DND-41 (cell line): ENCODE results near the gene SGIP1.

Experiments used
- ATAC-seq: fragments of 200-7000 bp; cut with Tn5 transposase; 3 replicates; pipeline ENCODE4 v1.9.1; 2021; ENCODE audit warnings: low read depth; ENCODE audit not compliant: insufficient read depth
- DNase-seq: peaks from one replicate; pipeline ENCODE4 v3.0.0-alpha.2; 2020
- H2AFZ ChIP-seq: 2 replicates; pipeline ENCODE4 v1.6.0; 2012; ENCODE audit warnings: low read depth, low read length
- H3K27ac ChIP-seq: 2 replicates; pipeline ENCODE4 v1.5.1; 2012; ENCODE audit warnings: low read length, inconsistent platforms
- H3K27me3 ChIP-seq: fragments of 200-600 bp; sonication (generic); 2 replicates; pipeline ENCODE4 v1.6.0; 2012; ENCODE audit warnings: low read length, mild to moderate bottlenecking, inconsistent platforms; ENCODE audit not compliant: insufficient read depth, poor library complexity
- H3K36me3 ChIP-seq: 2 replicates; pipeline ENCODE4 v1.5.1; 2012; ENCODE audit warnings: low read length, inconsistent platforms; ENCODE audit not compliant: insufficient read depth
- H3K4me1 ChIP-seq: 2 replicates; pipeline ENCODE4 v1.5.1; 2012; ENCODE audit warnings: mild to moderate bottlenecking, low read length; ENCODE audit not compliant: insufficient read depth
- H3K4me2 ChIP-seq: 2 replicates; pipeline ENCODE4 v1.6.0; 2012; ENCODE audit warnings: mild to moderate bottlenecking, moderate library complexity, low read length, inconsistent platforms; ENCODE audit not compliant: insufficient read depth
- H3K4me3 ChIP-seq, 2 experiments: fragments of 200-600 bp in 1 of 2; shearing (Covaris generic) in 1 of 2; 2 replicates each; pipeline ENCODE4 v1.5.1; 2012 to 2016; ENCODE audit warnings: inconsistent platforms in 2 of 2, low read length in 2 of 2, mild to moderate bottlenecking in 2 of 2, low read depth in 1 of 2, moderate library complexity in 1 of 2
- H3K79me2 ChIP-seq: 2 replicates; pipeline ENCODE4 v1.6.0; 2012; ENCODE audit warnings: low read length, inconsistent platforms; ENCODE audit not compliant: insufficient read depth
- H3K9ac ChIP-seq: 2 replicates; pipeline ENCODE4 v1.6.0; 2012; ENCODE audit warnings: low read depth, mild to moderate bottlenecking, inconsistent platforms, low read length, moderate library complexity
- H3K9me3 ChIP-seq: 2 replicates; pipeline ENCODE4 v1.5.1; 2012; ENCODE audit warnings: low read length, moderate library complexity, mild to moderate bottlenecking, inconsistent platforms; ENCODE audit not compliant: insufficient read depth, severe bottlenecking
- H4K20me1 ChIP-seq: 2 replicates; pipeline ENCODE4 v1.6.0; 2012; ENCODE audit warnings: low read length; ENCODE audit not compliant: insufficient read depth
- EZH2 ChIP-seq: IDR thresholded peaks from 3 replicates; pipeline ENCODE4 v1.6.1; 2012; ENCODE audit warnings: borderline replicate concordance, low read depth, mild to moderate bottlenecking, moderate library complexity, low read length, inconsistent platforms; ENCODE audit not compliant: severe bottlenecking
- TF ChIP-seq, protein P1 (sequence below): IDR thresholded peaks from 2 replicates; pipeline ENCODE4 v1.5.1; 2012; ENCODE audit warnings: borderline replicate concordance, low read length, moderate library complexity, mild to moderate bottlenecking; ENCODE audit not compliant: poor library complexity, severe bottlenecking; ENCODE audit errors: extremely low read depth

Gene SGIP1

DNA sequence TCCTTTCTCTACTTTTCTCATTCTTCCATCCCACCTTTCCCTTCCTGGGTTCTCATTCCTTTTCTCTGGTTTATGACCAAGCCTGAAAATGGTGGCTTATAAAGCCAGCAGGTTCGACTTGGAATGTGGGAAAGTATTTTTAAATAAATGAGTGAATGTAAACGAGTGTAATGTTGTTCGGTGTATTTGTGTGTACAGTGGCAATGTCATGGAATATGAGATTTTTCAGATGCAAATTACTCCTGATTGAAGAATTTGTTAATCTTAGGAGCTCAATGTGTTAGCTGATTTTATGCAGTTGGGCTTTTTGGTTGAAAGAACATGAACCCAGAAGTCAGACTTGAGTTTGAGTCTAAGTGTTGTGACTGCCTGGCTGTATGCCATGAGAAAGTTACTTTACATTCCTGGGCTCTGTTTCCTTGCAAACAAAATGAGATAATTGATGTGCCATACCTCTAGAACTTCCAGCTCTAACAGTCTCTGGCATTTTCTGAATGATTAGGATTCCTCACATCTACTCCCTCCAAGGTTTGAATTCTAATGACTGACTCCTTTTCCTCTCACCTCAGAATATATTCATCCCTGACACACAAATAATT is 6.6 kb downstream of the SGIP1 start:
- no peak overlapping the region for H3K9ac ChIP-seq
- H3K4me1 ChIP-seq, result no peaks in the 10 kb centered on the region
- no peak overlapping the region for H3K27ac ChIP-seq

DNA sequence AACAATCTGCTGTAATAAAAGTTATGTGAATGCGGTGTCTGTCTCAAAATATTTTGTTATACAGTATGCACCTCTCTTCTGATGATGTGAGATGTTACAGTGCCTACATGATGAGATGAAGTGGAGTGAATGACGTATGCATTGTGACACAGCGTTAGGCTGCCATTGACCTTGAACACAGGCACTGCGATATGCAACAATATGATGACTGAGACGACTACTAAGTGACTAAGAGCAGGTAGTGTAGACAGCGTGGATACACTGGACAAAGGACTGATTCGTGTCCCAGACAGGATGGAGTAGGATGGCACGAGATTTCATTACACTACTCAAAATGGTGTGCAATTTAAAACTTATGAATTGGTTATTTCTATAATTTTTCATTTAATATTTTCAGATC is 8.4 kb downstream of the SGIP1 start:
- Histone ChIP-seq H3K27ac (no peak overlapping the region), H3K27me3 (peaks cover 2% of the 10 kb centered on the region), H3K4me3 (no peak overlapping the region), H3K9ac (no peak overlapping the region), H3K4me1 (no peaks in the 10 kb centered on the region), H3K36me3 (no peaks in the 10 kb centered on the region), H4K20me1 (no peaks in the 10 kb centered on the region), H2AFZ (no peak overlapping the region), H3K9me3 (no peaks in the 10 kb centered on the region), H3K4me2 (no peak overlapping the region), H3K79me2 (no peaks in the 10 kb centered on the region)
- no peak for DNase-seq
- TF ChIP-seq, protein P1, sequence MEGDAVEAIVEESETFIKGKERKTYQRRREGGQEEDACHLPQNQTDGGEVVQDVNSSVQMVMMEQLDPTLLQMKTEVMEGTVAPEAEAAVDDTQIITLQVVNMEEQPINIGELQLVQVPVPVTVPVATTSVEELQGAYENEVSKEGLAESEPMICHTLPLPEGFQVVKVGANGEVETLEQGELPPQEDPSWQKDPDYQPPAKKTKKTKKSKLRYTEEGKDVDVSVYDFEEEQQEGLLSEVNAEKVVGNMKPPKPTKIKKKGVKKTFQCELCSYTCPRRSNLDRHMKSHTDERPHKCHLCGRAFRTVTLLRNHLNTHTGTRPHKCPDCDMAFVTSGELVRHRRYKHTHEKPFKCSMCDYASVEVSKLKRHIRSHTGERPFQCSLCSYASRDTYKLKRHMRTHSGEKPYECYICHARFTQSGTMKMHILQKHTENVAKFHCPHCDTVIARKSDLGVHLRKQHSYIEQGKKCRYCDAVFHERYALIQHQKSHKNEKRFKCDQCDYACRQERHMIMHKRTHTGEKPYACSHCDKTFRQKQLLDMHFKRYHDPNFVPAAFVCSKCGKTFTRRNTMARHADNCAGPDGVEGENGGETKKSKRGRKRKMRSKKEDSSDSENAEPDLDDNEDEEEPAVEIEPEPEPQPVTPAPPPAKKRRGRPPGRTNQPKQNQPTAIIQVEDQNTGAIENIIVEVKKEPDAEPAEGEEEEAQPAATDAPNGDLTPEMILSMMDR, result no peak
- no peak for TF ChIP-seq EZH2
- ATAC-seq, result no peak

More for the DNA sequence above, 6.6 kb downstream of the SGIP1 start:
- ATAC-seq, result no peak
- Histone ChIP-seq H3K4me3 (no peak overlapping the region), H3K36me3 (no peaks in the 10 kb centered on the region), H2AFZ (no peak overlapping the region), H4K20me1 (no peaks in the 10 kb centered on the region), H3K4me2 (no peak overlapping the region), H3K27me3 (peaks cover 6% of the 10 kb centered on the region), H3K79me2 (no peaks in the 10 kb centered on the region), H3K9me3 (no peaks in the 10 kb centered on the region)
- TF ChIP-seq, protein P1, result no peak
- TF ChIP-seq EZH2, result no peak
- DNase-seq, result no peak

GRCh38 chr1:66542811-66543767 is 9.1 kb downstream of the SGIP1 start:
- peaks cover 5% of the 10 kb centered on the region for H3K27me3 ChIP-seq
- no peaks in the 10 kb centered on the region for H3K9me3 ChIP-seq
- ATAC-seq, result no peak
- no peak overlapping the region for H3K4me3 ChIP-seq
- no peaks in the 10 kb centered on the region for H3K4me1 ChIP-seq
- H4K20me1 ChIP-seq, result no peaks in the 10 kb centered on the region
- no peak overlapping the region for H2AFZ ChIP-seq
- H3K4me2 ChIP-seq, result no peak overlapping the region
- TF ChIP-seq EZH2, result no peak
- TF ChIP-seq, protein P1, result no peak
- DNase-seq, result no peak
- no peak overlapping the region for H3K27ac ChIP-seq
- no peak overlapping the region for H3K9ac ChIP-seq
- no peaks in the 10 kb centered on the region for H3K79me2 ChIP-seq
- H3K36me3 ChIP-seq, result no peaks in the 10 kb centered on the region
